Fibroblast of skin of back (primary cell): Measurements from ENCODE around the gene PSMD6. TPM values are rescaled to one million over a fixed set of nuclear protein-coding genes. Genes with fewer than 3 reads are reported as not detected.

Experiments used
- DNase-seq: peaks from one replicate; pipeline ENCODE4 v3.0.0-alpha.2; 2013
- polyA plus RNA-seq, 2 experiments: library from polyadenylated mRNA; unstranded; fragments of 120-200 nt; gene quantifications; one replicate each; pipeline ENCODE4 v1.2.1, GENCODE V29; 2013; ENCODE audit not compliant: insufficient read length in 2 of 2

PSMD6 gene
- polyA plus RNA-seq (2013, experiment 1 of 2; ENCODE audit: insufficient read length): 93.6 TPM
- polyA plus RNA-seq (2013, experiment 2 of 2; ENCODE audit: insufficient read length): 71.1 TPM

- DNase-seq: peak; percentile 83
These were observed at the start of gene PSMD6 for GRCh38 chr3:64023187-64023860. PSMD6 (minus strand) TSS chr3:64023494; CDS start chr3:64023419, 75 bp downstream.

GRCh38 chr3:64072126-64072525, 48.8 kb upstream of the PSMD6 start:
- DNase-seq: no peak

- no peak for DNase-seq
These were observed 47.4 kb upstream of the PSMD6 start for GRCh38 chr3:64070704-64071103.

GRCh38 chr3:64067506-64068346, 44.4 kb upstream of the PSMD6 start:
- no peak for DNase-seq

GRCh38 chr3:64064804-64065203, 41.5 kb upstream of the PSMD6 start:
- DNase-seq: no peak

GRCh38 chr3:64063983-64064438, 40.7 kb upstream of the PSMD6 start:
- no peak for DNase-seq

- DNase-seq: peak; percentile 58
These were observed 40.1 kb upstream of the PSMD6 start for GRCh38 chr3:64063207-64063982.

- DNase-seq: no peak
These were observed 38.3 kb upstream of the PSMD6 start for GRCh38 chr3:64061628-64062027.

GRCh38 chr3:64059484-64060175, 36.3 kb upstream of the PSMD6 start:
- DNase-seq: peak; percentile 60

- DNase-seq: no peak
These were observed 35.3 kb upstream of the PSMD6 start for GRCh38 chr3:64058566-64058965.

GRCh38 chr3:64057231-64057630, 33.9 kb upstream of the PSMD6 start:
- no peak for DNase-seq

- no peak for DNase-seq
These were observed 33.4 kb upstream of the PSMD6 start for GRCh38 chr3:64056606-64057180.

GRCh38 chr3:64055076-64055475, 31.8 kb upstream of the PSMD6 start:
- no peak for DNase-seq

- DNase-seq: no peak
These were observed 31.2 kb upstream of the PSMD6 start for GRCh38 chr3:64054488-64054887.

- no peak for DNase-seq
These were observed 30.3 kb upstream of the PSMD6 start for GRCh38 chr3:64053581-64053980.

- no peak for DNase-seq
These were observed 29.8 kb upstream of the PSMD6 start for GRCh38 chr3:64053117-64053516.

GRCh38 chr3:64049832-64050231, 26.5 kb upstream of the PSMD6 start:
- no peak for DNase-seq

- DNase-seq: peak; percentile 62
These were observed 25.8 kb upstream of the PSMD6 start for GRCh38 chr3:64049136-64049535.

- no peak for DNase-seq
These were observed 25.4 kb upstream of the PSMD6 start for GRCh38 chr3:64048631-64049061.

- no peak for DNase-seq
These were observed 24.5 kb upstream of the PSMD6 start for GRCh38 chr3:64047787-64048186.

- DNase-seq: no peak
These were observed 23.8 kb upstream of the PSMD6 start for GRCh38 chr3:64046996-64047594.
